Gastrocnemius medialis (tissue), 4 donors: ENCODE measurements around the gene OCA2.

Source experiments
- CTCF ChIP-seq, 5 experiments: fragments of 450-650 bp in 3 of 5; fragments of 200-600 bp in 2 of 5; sonication (generic) in 2 of 5; IDR thresholded peaks in 4 of 5; conservative IDR thresholded peaks in 1 of 5; 1 replicate in 4 of 5; 2 replicates in 1 of 5; pipeline ENCODE4 v1.5.1; 2016 to 2019; ENCODE audit warnings: antibody characterized with exemption in 5 of 5, mild to moderate bottlenecking in 3 of 5, moderate library complexity in 3 of 5
- POLR2A ChIP-seq, 2 donors: fragments of 450-650 bp; IDR thresholded peaks; one replicate each; pipeline ENCODE4 v1.6.1; 2017; ENCODE audit warnings: antibody characterized with exemption in 2 of 2, mild to moderate bottlenecking in 2 of 2, moderate library complexity in 2 of 2

GRCh38 chr15:27815035-27815434 is 284.1 kb downstream of the OCA2 start:
- TF ChIP-seq CTCF (IDR thresholded peaks at IDR 0.05 in 4 of 5, conservative IDR thresholded peaks at IDR 0.05 in 1 of 5) (no peak), POLR2A (IDR thresholded peaks at IDR 0.05) (no peak)
